H9 (cell line): ENCODE measurements around the gene KCNH1. TPM values are rescaled to one million over a fixed set of nuclear protein-coding genes. Genes with fewer than 3 reads are reported as not detected.

Experiments used
- DNase-seq: peaks from one replicate; pipeline ENCODE4 v3.0.0-alpha.2; 2017
- H2AFZ ChIP-seq: one replicate; pipeline ENCODE4 v1.6.1; 2013; ENCODE audit warnings: mild to moderate bottlenecking, low read length, control low read depth, moderate library complexity
- H2AK5ac ChIP-seq: 2 replicates; pipeline ENCODE4 v1.6.1; 2013; ENCODE audit warnings: low read length, control low read depth, mixed read lengths; ENCODE audit not compliant: insufficient read length
- H2BK120ac ChIP-seq: one replicate; pipeline ENCODE4 v1.6.1; 2013; ENCODE audit warnings: low read depth, mild to moderate bottlenecking, low read length, control low read depth, inconsistent platforms; ENCODE audit not compliant: poor library complexity, severe bottlenecking
- H2BK12ac ChIP-seq: 2 replicates; pipeline ENCODE4 v1.6.1; 2013; ENCODE audit warnings: low read length, control low read depth, mixed read lengths, low read depth; ENCODE audit not compliant: insufficient read length
- H2BK15ac ChIP-seq: 2 replicates; pipeline ENCODE4 v1.6.1; 2013; ENCODE audit warnings: low read depth, low read length, control low read depth
- H2BK20ac ChIP-seq: one replicate; pipeline ENCODE4 v1.6.1; 2013; ENCODE audit warnings: low read depth, mild to moderate bottlenecking, low read length, control low read depth, inconsistent platforms; ENCODE audit not compliant: poor library complexity, severe bottlenecking
- H2BK5ac ChIP-seq: 2 replicates; pipeline ENCODE4 v1.6.1; 2013; ENCODE audit warnings: low read length, control low read depth, mixed read lengths; ENCODE audit not compliant: insufficient read length
- H3K14ac ChIP-seq: 2 replicates; pipeline ENCODE4 v1.6.1; 2013; ENCODE audit warnings: low read length, control low read depth; ENCODE audit not compliant: insufficient read depth
- H3K18ac ChIP-seq: 2 replicates; pipeline ENCODE4 v1.6.1; 2013; ENCODE audit warnings: low read depth, mild to moderate bottlenecking, mixed read lengths, low read length, control low read depth; ENCODE audit not compliant: insufficient read length
- H3K23ac ChIP-seq: 2 replicates; pipeline ENCODE4 v1.6.1; 2013; ENCODE audit warnings: low read length, control low read depth, mixed read lengths, low read depth; ENCODE audit not compliant: insufficient read length
- H3K23me2 ChIP-seq: 2 replicates; pipeline ENCODE4 v1.6.1; 2013; ENCODE audit warnings: low read depth, mild to moderate bottlenecking, mixed read lengths, low read length, control low read depth; ENCODE audit not compliant: insufficient read length, poor library complexity, severe bottlenecking
- H3K27ac ChIP-seq: 2 replicates; pipeline ENCODE4 v1.5.1; 2013; ENCODE audit warnings: low read length, control low read depth, mixed read lengths, low read depth; ENCODE audit not compliant: insufficient read length
- H3K27me3 ChIP-seq: 2 replicates; pipeline ENCODE4 v1.6.1; 2013; ENCODE audit warnings: low read length, control low read depth, inconsistent platforms; ENCODE audit not compliant: insufficient read depth
- H3K4ac ChIP-seq: 2 replicates; pipeline ENCODE4 v1.6.1; 2013; ENCODE audit warnings: low read depth, mild to moderate bottlenecking, control low read depth, inconsistent platforms, low read length, moderate library complexity
- H3K4me1 ChIP-seq: 2 replicates; pipeline ENCODE4 v1.6.1; 2013; ENCODE audit warnings: low read length, control low read depth, inconsistent platforms; ENCODE audit not compliant: insufficient read depth
- H3K4me2 ChIP-seq: 2 replicates; pipeline ENCODE4 v1.6.1; 2013; ENCODE audit warnings: low read length, control low read depth, mixed read lengths; ENCODE audit not compliant: insufficient read length, insufficient read depth
- H3K56ac ChIP-seq: 2 replicates; pipeline ENCODE4 v1.6.1; 2013; ENCODE audit warnings: low read depth, mild to moderate bottlenecking, mixed read lengths, low read length, control low read depth; ENCODE audit not compliant: insufficient read length
- H3K79me1 ChIP-seq: 2 replicates; pipeline ENCODE4 v1.6.1; 2013; ENCODE audit warnings: low read depth, mild to moderate bottlenecking, moderate library complexity, low read length, control low read depth, inconsistent platforms; ENCODE audit not compliant: insufficient read depth, poor library complexity, severe bottlenecking
- H3K79me2 ChIP-seq: 2 replicates; pipeline ENCODE4 v1.6.1; 2013; ENCODE audit warnings: low read length, control low read depth, inconsistent platforms; ENCODE audit not compliant: insufficient read depth
- H3K9ac ChIP-seq: 2 replicates; pipeline ENCODE4 v1.6.1; 2013; ENCODE audit warnings: low read length, control low read depth, mixed read lengths; ENCODE audit not compliant: insufficient read length; ENCODE audit errors: extremely low read depth
- H3K9me3 ChIP-seq: one replicate; pipeline ENCODE4 v1.6.1; 2013; ENCODE audit warnings: low read depth, low read length, inconsistent platforms; ENCODE audit not compliant: control insufficient read depth
- H3T11ph ChIP-seq: one replicate; pipeline ENCODE4 v1.6.1; 2013; ENCODE audit warnings: mild to moderate bottlenecking, low read length, control low read depth, inconsistent platforms
- H4K20me1 ChIP-seq: one replicate; pipeline ENCODE4 v1.6.1; 2013; ENCODE audit not compliant: control insufficient read depth, insufficient read length, insufficient read depth
- H4K5ac ChIP-seq: 2 replicates; pipeline ENCODE4 v1.6.1; 2013; ENCODE audit warnings: low read depth, mild to moderate bottlenecking, mixed read lengths, low read length, control low read depth; ENCODE audit not compliant: insufficient read length
- H4K8ac ChIP-seq: replicated peaks from 2 replicates; pipeline ENCODE4 v1.6.1; 2013; ENCODE audit warnings: low read length, control low read depth, mixed read lengths, low read depth; ENCODE audit not compliant: insufficient read length
- H4K91ac ChIP-seq: 2 replicates; pipeline ENCODE4 v1.6.1; 2013; ENCODE audit warnings: low read depth, mild to moderate bottlenecking, moderate library complexity, mixed read lengths, low read length, control low read depth; ENCODE audit not compliant: insufficient read length
- H3K27ac Mint-ChIP-seq, 3 experiments: 2 replicates in 2 of 3; 3 replicates in 1 of 3; pipeline ENCODE4 v1.8.0; 2020 to 2021; ENCODE audit warnings: mixed read lengths in 3 of 3, mild to moderate bottlenecking in 1 of 3, moderate library complexity in 1 of 3
- H3K27me3 Mint-ChIP-seq: 2 replicates; pipeline ENCODE4 v1.8.0; 2021; ENCODE audit warnings: low read depth, mild to moderate bottlenecking, moderate library complexity, mixed read lengths
- H3K36me3 Mint-ChIP-seq, 3 experiments: 2 replicates in 2 of 3; 3 replicates in 1 of 3; pipeline ENCODE4 v1.8.0; 2020 to 2021; ENCODE audit warnings: low read depth in 3 of 3, mixed read lengths in 3 of 3; ENCODE audit not compliant: insufficient read depth in 1 of 3
- H3K4me1 Mint-ChIP-seq, 2 experiments: 2 replicates each; pipeline ENCODE4 v1.8.0; 2020; ENCODE audit warnings: mixed read lengths in 2 of 2
- H3K4me3 Mint-ChIP-seq, 2 experiments: 2 replicates in 1 of 2; 3 replicates in 1 of 2; pipeline ENCODE4 v1.8.0; 2020 to 2021; ENCODE audit warnings: mild to moderate bottlenecking in 2 of 2, mixed read lengths in 2 of 2, moderate library complexity in 1 of 2
- H3K9me3 Mint-ChIP-seq, 2 experiments: 2 replicates in 1 of 2; 3 replicates in 1 of 2; pipeline ENCODE4 v1.8.0; 2020; ENCODE audit warnings: mild to moderate bottlenecking in 2 of 2, mixed read lengths in 2 of 2, moderate library complexity in 1 of 2
- WGBS: extraction: QIAGEN DNeasy Blood & Tissue Kit; methylation state at CpG from one replicate; pipeline ENCODE4 v1.1.7; 2013; ENCODE audit warnings: missing lambda C conversion rate, low lambda C conversion rate, mixed read lengths; ENCODE audit not compliant: insufficient read length; ENCODE audit errors: extremely low coverage; 5-methylcytosine and 5-hydroxymethylcytosine counted together
- total RNA-seq: library from RNA; stranded (reverse); gene quantifications from 2 replicates; pipeline ENCODE4 v1.2.1, GENCODE V29; 2021
- TF ChIP-seq, protein P1 (sequence below): fragments of 200-600 bp; sonication (generic); conservative IDR thresholded peaks from 3 replicates; pipeline ENCODE4 v1.8.0; 2021; ENCODE audit warnings: antibody characterized with exemption, mild to moderate bottlenecking

Gene KCNH1
- total RNA-seq, 1 experiment from 2014 or later = 0.11 TPM

DNA sequence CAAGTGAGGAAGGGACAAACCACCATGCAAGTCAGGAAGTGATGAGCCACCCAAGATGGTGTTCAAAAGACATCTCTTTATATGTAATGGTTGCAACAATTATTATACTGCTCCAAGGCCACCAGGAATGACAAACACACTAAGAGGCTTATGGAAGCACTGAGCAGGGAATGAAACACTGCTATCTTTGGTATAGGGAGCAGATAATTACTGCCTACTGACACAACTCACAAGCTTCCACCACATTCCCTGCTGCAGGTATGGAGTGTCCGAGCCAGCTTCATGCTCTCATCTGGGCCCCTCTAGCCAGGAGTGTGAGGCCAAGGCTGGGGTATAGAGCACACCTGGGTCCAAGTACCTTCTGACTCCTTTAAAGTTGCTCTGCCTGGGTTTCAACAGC lies 433.9 kb downstream of the KCNH1 start:
- DNase-seq = no peak
- H3K4ac ChIP-seq = no peak overlapping the region
- H2BK120ac ChIP-seq = no peak overlapping the region
- Mint-ChIP-seq H3K4me1 (peaks cover 10 to 17% of the 10 kb centered on the region in 2 experiments), H3K36me3 (peaks cover 0 to 7% (median 0%) of the 10 kb centered on the region in 3 experiments; a peak in 2 of 7 replicates), H3K9me3 (no peaks in the 10 kb centered on the region; a peak in 1 of 5 replicates), H3K27ac (no peak overlapping the region; a peak in 1 of 7 replicates), H3K4me3 (no peak overlapping the region), H3K27me3 (no peaks in the 10 kb centered on the region)
- TF ChIP-seq, protein P1, sequence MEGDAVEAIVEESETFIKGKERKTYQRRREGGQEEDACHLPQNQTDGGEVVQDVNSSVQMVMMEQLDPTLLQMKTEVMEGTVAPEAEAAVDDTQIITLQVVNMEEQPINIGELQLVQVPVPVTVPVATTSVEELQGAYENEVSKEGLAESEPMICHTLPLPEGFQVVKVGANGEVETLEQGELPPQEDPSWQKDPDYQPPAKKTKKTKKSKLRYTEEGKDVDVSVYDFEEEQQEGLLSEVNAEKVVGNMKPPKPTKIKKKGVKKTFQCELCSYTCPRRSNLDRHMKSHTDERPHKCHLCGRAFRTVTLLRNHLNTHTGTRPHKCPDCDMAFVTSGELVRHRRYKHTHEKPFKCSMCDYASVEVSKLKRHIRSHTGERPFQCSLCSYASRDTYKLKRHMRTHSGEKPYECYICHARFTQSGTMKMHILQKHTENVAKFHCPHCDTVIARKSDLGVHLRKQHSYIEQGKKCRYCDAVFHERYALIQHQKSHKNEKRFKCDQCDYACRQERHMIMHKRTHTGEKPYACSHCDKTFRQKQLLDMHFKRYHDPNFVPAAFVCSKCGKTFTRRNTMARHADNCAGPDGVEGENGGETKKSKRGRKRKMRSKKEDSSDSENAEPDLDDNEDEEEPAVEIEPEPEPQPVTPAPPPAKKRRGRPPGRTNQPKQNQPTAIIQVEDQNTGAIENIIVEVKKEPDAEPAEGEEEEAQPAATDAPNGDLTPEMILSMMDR = no peak
- no peak overlapping the region for H3K27ac ChIP-seq
- no peaks in the 10 kb centered on the region for H3K23me2 ChIP-seq
- no peak overlapping the region for H3T11ph ChIP-seq
- H2BK5ac ChIP-seq = no peak overlapping the region
- H3K23ac ChIP-seq = no peak overlapping the region
- no peak overlapping the region for H4K91ac ChIP-seq
- H3K56ac ChIP-seq = no peak overlapping the region
- no peaks in the 10 kb centered on the region for H4K20me1 ChIP-seq
- no peak overlapping the region for H2BK12ac ChIP-seq
- H3K4me1 ChIP-seq = no peaks in the 10 kb centered on the region
- H4K8ac ChIP-seq = no peak overlapping the region
- H4K5ac ChIP-seq = no peak overlapping the region
- H2BK15ac ChIP-seq = no peak overlapping the region
- no peaks in the 10 kb centered on the region for H3K9me3 ChIP-seq
- WGBS = no CpG with 5 or more reads among the region's 1 CpG
- H3K18ac ChIP-seq = no peak overlapping the region
- H2BK20ac ChIP-seq = no peak overlapping the region
- H3K27me3 ChIP-seq = no peaks in the 10 kb centered on the region
- H2AK5ac ChIP-seq = no peak overlapping the region
- H3K14ac ChIP-seq = no peak overlapping the region
- H3K4me2 ChIP-seq = no peak overlapping the region
- no peak overlapping the region for H2AFZ ChIP-seq
- no peak overlapping the region for H3K9ac ChIP-seq
- H3K79me1 ChIP-seq = no peaks in the 10 kb centered on the region
- no peaks in the 10 kb centered on the region for H3K79me2 ChIP-seq
